ENCODE results near the gene MTCH2. TPM values are rescaled to one million over a fixed set of nuclear protein-coding genes. Genes with fewer than 3 reads are reported as not detected.

The MTCH2 gene
- total and polyA plus RNA-seq, 12 donors: 22.0 to 176 (median 89.6) TPM

- TF ChIP-seq POLR2A (IDR thresholded peaks at IDR 0.05) (no peak), CTCF (IDR thresholded peaks at IDR 0.05) (no peak)
- no peak for DNase-seq
- Histone ChIP-seq H3K27ac (no peak overlapping the region), H3K4me3 (no peak overlapping the region), H3K4me1 (replicated peaks in 1 of 2) (peaks cover 0 to 10% of the 10 kb centered on the region in 2 donors), H3K36me3 (replicated peaks in 1 of 2) (peaks cover 0 to 17% of the 10 kb centered on the region in 2 donors), H3K27me3 (no peaks in the 10 kb centered on the region), H3K9me3 (replicated peaks in 1 of 3) (no peaks in the 10 kb centered on the region)
- intact Hi-C loops (cut with DNase I): no loop called here
Measured at GRCh38 chr11:47615249-47615648, 27.1 kb downstream of the MTCH2 start.

GRCh38 chr11:47611348-47611794, 31.0 kb downstream of the MTCH2 start:
- H3K36me3 ChIP-seq (replicated peaks in 1 of 2): no peaks in the 10 kb centered on the region
- H3K9me3 ChIP-seq (replicated peaks in 1 of 3): no peaks in the 10 kb centered on the region
- intact Hi-C loops (cut with DNase I): no loop called here
- no peaks in the 10 kb centered on the region for H3K27me3 ChIP-seq
- no peak for DNase-seq
- 62 to 83% (median 69%) methylated on average over 6 of the region's 6 CpGs for WGBS, 4 donors
- H3K4me1 ChIP-seq (replicated peaks in 1 of 2): peaks cover 0 to 3% of the 10 kb centered on the region in 2 donors
- no peak overlapping the region for H3K27ac ChIP-seq
- TF ChIP-seq CTCF (IDR thresholded peaks at IDR 0.05) (no peak), POLR2A (IDR thresholded peaks at IDR 0.05) (no peak)
- H3K4me3 ChIP-seq: no peak overlapping the region

- Histone ChIP-seq H3K4me3 (no peak overlapping the region), H3K27me3 (no peaks in the 10 kb centered on the region), H3K9me3 (replicated peaks in 1 of 3) (no peaks in the 10 kb centered on the region), H3K4me1 (replicated peaks in 1 of 2) (peaks cover 0 to 3% of the 10 kb centered on the region in 2 donors), H3K27ac (no peak overlapping the region), H3K36me3 (replicated peaks in 1 of 2) (no peaks in the 10 kb centered on the region)
- TF ChIP-seq CTCF (IDR thresholded peaks at IDR 0.05) (no peak), POLR2A (IDR thresholded peaks at IDR 0.05) (no peak)
- WGBS, 4 donors: 81 to 91% (median 82%) methylated on average over 3 of the region's 3 CpGs
- no peak for DNase-seq
- intact Hi-C loops (cut with DNase I): no loop called here
Measured at GRCh38 chr11:47609675-47610074, 32.7 kb downstream of the MTCH2 start.

DNA sequence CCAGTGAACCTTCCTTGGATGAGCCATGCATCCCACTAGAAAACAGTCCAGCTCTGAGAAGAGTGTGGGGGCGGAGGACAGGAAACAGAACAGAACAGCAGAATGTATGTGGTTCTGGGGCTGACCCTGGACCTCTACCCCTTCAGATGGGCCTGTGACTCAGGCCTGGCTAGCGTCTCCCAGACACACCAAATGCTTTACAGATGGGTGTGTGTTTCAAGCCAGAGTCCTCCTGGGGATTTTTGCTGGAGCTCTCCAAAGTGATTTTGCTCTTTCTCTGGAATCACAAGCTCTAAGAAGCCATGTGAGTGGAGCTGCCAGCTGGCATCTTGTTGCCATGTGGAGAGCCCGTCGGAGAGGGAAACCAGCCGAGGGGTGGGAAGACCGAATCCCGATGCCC, 35.0 kb downstream of the MTCH2 start:
- no peak for TF ChIP-seq POLR2A (IDR thresholded peaks at IDR 0.05)
- no peak for TF ChIP-seq CTCF (IDR thresholded peaks at IDR 0.05)
- intact Hi-C loops (cut with DNase I): no loop called here
- no peaks in the 10 kb centered on the region for H3K36me3 ChIP-seq (replicated peaks in 1 of 2)
- H3K4me3 ChIP-seq: no peak overlapping the region
- peak in 2 of 7 donors; percentile 13 to 39 for DNase-seq
- 46 to 80% (median 65%) methylated on average over 7 of the region's 7 CpGs for WGBS, 4 donors
- H3K4me1 ChIP-seq (replicated peaks in 1 of 2): peaks cover 0 to 3% of the 10 kb centered on the region in 2 donors
- no peaks in the 10 kb centered on the region for H3K27me3 ChIP-seq
- no peaks in the 10 kb centered on the region for H3K9me3 ChIP-seq (replicated peaks in 1 of 3)
- H3K27ac ChIP-seq: no peak overlapping the region
